ENCODE results near the gene DACH1. TPM values are rescaled to one million over a fixed set of nuclear protein-coding genes. Genes with fewer than 3 reads are reported as not detected.

The DACH1 gene
- total and polyA plus RNA-seq, 9 of the 15 experiments (the other 6 are each of a cell fraction or from before 2014, with no cell fraction given): 0.04 to 0.07 (median 0.04) TPM; not detected in 2

DNA sequence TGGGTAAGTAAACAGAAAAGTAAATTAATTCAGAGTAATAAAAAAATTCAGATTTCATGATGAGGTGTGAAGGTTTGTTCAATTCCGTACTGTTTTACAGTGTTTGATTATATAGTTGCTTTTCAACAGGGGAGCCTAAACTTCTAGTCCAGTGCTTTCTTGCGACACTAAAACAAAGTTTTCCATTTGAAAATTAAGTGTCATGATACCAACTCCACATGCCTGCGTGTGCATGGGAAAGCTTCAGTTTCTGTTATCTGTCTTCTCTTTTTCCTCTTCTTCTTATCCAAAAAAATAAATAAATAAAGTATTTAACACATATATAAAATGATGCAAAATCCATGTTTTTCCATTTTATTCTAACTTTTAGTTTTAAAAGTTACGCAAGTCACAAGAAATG, 165.3 kb downstream of the DACH1 start:
- H3K9me3 ChIP-seq (replicated peaks; ENCODE audit: control insufficient read depth, insufficient read depth, low read depth, low read length): no peaks in the 10 kb centered on the region
- no peaks in the 10 kb centered on the region for H3K9me1 ChIP-seq (ENCODE audit: control insufficient read depth, insufficient read depth, low read length)
- ChIA-PET POLR2A (no interaction called here), CTCF (ENCODE audit: low intra/inter-chr PET ratio) (no interaction called here)
- no peaks in the 10 kb centered on the region for H3K4me1 ChIP-seq (replicated peaks in 1 of 2; ENCODE audit: control insufficient read depth in 2 of 2, insufficient read depth in 2 of 2, low read length in 2 of 2)
- ATAC-seq (no peak), DNase-seq (ENCODE audit: extremely low read depth in 1 of 4, low spot score in 3 of 4) (no peak), FAIRE-seq (no peak)
- H3K4me3 ChIP-seq: no peak overlapping the region
- H4K20me1 ChIP-seq (replicated peaks; ENCODE audit: control insufficient read depth, insufficient read depth, low read length): no peaks in the 10 kb centered on the region
- no peaks in the 10 kb centered on the region for H3K27me3 ChIP-seq (ENCODE audit: control insufficient read depth in 2 of 2, insufficient read depth in 2 of 2, low read length in 2 of 2)
- H3K79me2 ChIP-seq (ENCODE audit: control insufficient read depth, insufficient read depth, low read length): no peaks in the 10 kb centered on the region
- in situ Hi-C loops (cut with MboI) (no loop called here), intact Hi-C loops (cut with micrococcal nuclease) (no loop called here)
- 0% methylated on average over 4 of the region's 4 CpGs for WGBS (ENCODE audit: insufficient coverage, low coverage, missing lambda C conversion rate)
- no peak overlapping the region for H3K27ac ChIP-seq (ENCODE audit: extremely low read depth, low read depth, low read length)
- H3K4me2 ChIP-seq (ENCODE audit: insufficient read depth, low read length): no peak overlapping the region
- H3K9ac ChIP-seq (ENCODE audit: insufficient read depth in 1 of 2, low read depth in 2 of 2, low read length in 2 of 2): no peak overlapping the region
- BruUV-seq (replicated peaks): no TSS peak
- no peak overlapping the region for H2AFZ ChIP-seq (ENCODE audit: low read depth, low read length)
- TF ChIP-seq RHOXF2B (CRISPR knock-in tag; conservative IDR thresholded peaks at IDR 0.05) (no peak), PHF21A (IDR thresholded peaks at IDR 0.05; ENCODE audit: borderline replicate concordance, low read depth) (no peak), ZNF696 (CRISPR knock-in tag; conservative IDR thresholded peaks at IDR 0.05) (no peak), MECOM (CRISPR knock-in tag; IDR thresholded peaks at IDR 0.05) (no peak), YBX1 (IDR thresholded peaks at IDR 0.05) (no peak), TSC22D4 (tag; IDR thresholded peaks at IDR 0.05) (no peak), HCFC1 (IDR thresholded peaks at IDR 0.05; ENCODE audit: low read depth, low read length) (no peak)
- TF ChIP-seq, protein P1, sequence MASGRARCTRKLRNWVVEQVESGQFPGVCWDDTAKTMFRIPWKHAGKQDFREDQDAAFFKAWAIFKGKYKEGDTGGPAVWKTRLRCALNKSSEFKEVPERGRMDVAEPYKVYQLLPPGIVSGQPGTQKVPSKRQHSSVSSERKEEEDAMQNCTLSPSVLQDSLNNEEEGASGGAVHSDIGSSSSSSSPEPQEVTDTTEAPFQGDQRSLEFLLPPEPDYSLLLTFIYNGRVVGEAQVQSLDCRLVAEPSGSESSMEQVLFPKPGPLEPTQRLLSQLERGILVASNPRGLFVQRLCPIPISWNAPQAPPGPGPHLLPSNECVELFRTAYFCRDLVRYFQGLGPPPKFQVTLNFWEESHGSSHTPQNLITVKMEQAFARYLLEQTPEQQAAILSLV (tag; IDR thresholded peaks at IDR 0.05): no peak
- TF ChIP-seq, protein P2, sequence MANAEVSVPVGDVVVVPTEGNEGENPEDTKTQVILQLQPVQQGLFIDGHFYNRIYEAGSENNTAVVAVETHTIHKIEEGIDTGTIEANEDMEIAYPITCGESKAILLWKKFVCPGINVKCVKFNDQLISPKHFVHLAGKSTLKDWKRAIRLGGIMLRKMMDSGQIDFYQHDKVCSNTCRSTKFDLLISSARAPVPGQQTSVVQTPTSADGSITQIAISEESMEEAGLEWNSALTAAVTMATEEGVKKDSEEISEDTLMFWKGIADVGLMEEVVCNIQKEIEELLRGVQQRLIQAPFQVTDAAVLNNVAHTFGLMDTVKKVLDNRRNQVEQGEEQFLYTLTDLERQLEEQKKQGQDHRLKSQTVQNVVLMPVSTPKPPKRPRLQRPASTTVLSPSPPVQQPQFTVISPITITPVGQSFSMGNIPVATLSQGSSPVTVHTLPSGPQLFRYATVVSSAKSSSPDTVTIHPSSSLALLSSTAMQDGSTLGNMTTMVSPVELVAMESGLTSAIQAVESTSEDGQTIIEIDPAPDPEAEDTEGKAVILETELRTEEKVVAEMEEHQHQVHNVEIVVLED (CRISPR knock-in tag; IDR thresholded peaks at IDR 0.05): no peak
- TF ChIP-seq, protein P3, sequence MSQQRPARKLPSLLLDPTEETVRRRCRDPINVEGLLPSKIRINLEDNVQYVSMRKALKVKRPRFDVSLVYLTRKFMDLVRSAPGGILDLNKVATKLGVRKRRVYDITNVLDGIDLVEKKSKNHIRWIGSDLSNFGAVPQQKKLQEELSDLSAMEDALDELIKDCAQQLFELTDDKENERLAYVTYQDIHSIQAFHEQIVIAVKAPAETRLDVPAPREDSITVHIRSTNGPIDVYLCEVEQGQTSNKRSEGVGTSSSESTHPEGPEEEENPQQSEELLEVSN (IDR thresholded peaks at IDR 0.05; ENCODE audit: borderline replicate concordance in 1 of 2, extremely low read depth in 1 of 2, insufficient read depth in 1 of 2, insufficient read length in 1 of 2, low read depth in 1 of 2, low read length in 1 of 2, poor library complexity in 1 of 2, severe bottlenecking in 1 of 2): no peak
- H3K36me3 ChIP-seq (ENCODE audit: control insufficient read depth, insufficient read depth, low read length): no peaks in the 10 kb centered on the region

Data from K562 (cell line).